Transverse colon (tissue), 4 donors: ENCODE results near the gene SLC29A3.

Experiments used
- CTCF ChIP-seq, 5 experiments: fragments of 200-600 bp in 3 of 5; fragments of 450-650 bp in 2 of 5; sonication (generic) in 3 of 5; IDR thresholded peaks; 1 replicate in 2 of 5; 2 replicates in 3 of 5; pipeline ENCODE4 v1.5.1; 2016 to 2017; ENCODE audit warnings: antibody characterized with exemption in 5 of 5, inconsistent platforms in 3 of 5, mild to moderate bottlenecking in 2 of 5, moderate library complexity in 1 of 5
- EP300 ChIP-seq: sonication (generic); formaldehyde crosslinking; IDR thresholded peaks from one replicate; pipeline ENCODE4 v1.6.1; 2017; ENCODE audit warnings: antibody characterized with exemption, low read depth
- POLR2A ChIP-seq: fragments of 450-650 bp; IDR thresholded peaks from one replicate; pipeline ENCODE4 v1.6.1; 2016; ENCODE audit warnings: antibody characterized with exemption, mild to moderate bottlenecking, moderate library complexity
- POLR2AphosphoS5 ChIP-seq, 3 donors: sonication (generic); formaldehyde crosslinking; IDR thresholded peaks; one replicate each; pipeline ENCODE4 v1.6.1; 2016; ENCODE audit warnings: antibody characterized with exemption in 3 of 3

GRCh38 chr10:71330789-71331404, 11.8 kb downstream of the SLC29A3 start:
- no peak for TF ChIP-seq CTCF (IDR thresholded peaks at IDR 0.05)
- no peak for TF ChIP-seq POLR2A
- no peak for TF ChIP-seq EP300
- TF ChIP-seq POLR2AphosphoS5 (IDR thresholded peaks at IDR 0.05): no peak
